GM21737 (cell line): Measurements from ENCODE around the gene TCF25.
"Not testable (repeated sequence)": the region's sequence is repeated elsewhere in the genome, so short reads cannot be mapped to it uniquely, and the experiment has no call there.

Source experiments
- ATAC-seq: cut with Tn5 transposase; IDR thresholded peaks from one replicate; pipeline ENCODE4 v1.9.1; 2021; ENCODE audit warnings: mild to moderate bottlenecking, moderate library complexity; ENCODE audit not compliant: unreplicated experiment

TCF25 gene

DNA sequence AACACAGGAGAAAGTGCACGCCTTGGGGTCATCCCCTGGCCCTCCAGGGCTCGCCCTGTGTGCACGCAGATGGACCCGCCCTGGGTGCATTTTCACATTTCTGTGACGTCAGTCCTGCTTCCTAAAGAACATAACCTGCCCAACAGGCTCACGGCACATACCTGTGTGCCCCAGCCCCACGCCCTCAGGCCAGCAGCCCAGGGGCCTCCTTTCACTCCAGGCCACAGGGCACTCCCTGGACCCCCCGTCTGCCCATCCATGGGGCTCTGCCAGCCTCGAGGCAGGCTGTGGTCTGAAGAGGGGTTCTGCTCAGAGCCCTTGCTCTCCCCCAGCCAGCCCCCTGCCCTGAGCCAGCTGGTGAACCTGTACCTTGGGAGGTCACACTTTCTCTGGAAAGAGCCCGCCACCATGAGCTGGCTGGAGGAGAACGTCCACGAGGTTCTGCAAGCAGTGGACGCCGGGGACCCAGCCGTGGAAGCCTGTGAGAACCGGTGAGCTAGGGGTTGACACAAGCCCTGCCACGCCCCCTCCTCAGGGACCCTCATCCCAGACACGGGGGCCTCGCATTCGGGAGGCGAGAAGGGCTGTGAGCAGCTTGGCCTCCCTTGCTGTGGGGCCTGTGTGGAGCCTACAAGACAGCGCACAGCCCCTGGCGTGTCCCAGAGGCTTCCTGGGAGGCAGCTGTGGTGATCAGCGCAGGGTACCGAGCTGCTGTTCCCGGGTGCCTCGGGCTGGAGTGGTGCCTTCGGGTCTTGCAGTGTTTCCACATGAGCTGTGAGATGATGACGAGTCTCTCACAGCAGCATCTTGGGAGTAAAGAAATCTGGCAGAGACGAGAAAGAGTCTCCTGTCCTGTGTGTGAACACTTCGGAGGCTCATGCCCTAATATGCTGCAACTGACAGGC, 31.5 kb downstream of the TCF25 start:
- ATAC-seq = no peak

DNA sequence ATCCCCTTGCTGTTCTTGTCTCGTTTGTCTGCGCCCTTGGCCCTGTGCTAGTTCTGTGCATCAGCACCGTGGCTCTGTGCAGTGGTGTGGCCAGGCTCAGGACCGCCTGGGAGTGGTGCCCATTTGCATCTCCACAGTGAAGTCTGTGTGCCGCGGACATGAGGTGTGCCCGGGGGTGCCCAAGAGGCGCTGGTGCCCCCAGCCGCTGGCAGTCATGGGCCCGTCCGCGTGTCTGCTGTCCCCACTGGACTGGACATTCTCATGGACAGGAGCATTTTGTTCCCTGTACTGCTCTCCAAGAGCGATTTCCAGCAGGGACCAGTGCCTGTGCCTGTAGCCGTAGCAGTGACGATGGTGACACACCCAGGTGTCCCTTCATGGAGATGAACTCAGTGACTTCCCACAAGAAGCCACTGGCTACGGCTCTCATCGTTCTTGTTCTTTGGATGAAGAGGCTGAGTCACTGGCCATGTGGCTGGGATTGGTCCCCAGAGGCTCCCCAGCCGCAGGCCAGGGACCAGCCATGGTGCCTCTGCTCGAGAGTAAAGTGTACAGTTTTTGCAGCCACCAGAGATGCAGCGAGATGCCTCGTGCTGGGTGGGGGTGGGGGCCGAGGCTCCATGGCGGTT, 32.2 kb downstream of the TCF25 start:
- ATAC-seq = no peak

DNA sequence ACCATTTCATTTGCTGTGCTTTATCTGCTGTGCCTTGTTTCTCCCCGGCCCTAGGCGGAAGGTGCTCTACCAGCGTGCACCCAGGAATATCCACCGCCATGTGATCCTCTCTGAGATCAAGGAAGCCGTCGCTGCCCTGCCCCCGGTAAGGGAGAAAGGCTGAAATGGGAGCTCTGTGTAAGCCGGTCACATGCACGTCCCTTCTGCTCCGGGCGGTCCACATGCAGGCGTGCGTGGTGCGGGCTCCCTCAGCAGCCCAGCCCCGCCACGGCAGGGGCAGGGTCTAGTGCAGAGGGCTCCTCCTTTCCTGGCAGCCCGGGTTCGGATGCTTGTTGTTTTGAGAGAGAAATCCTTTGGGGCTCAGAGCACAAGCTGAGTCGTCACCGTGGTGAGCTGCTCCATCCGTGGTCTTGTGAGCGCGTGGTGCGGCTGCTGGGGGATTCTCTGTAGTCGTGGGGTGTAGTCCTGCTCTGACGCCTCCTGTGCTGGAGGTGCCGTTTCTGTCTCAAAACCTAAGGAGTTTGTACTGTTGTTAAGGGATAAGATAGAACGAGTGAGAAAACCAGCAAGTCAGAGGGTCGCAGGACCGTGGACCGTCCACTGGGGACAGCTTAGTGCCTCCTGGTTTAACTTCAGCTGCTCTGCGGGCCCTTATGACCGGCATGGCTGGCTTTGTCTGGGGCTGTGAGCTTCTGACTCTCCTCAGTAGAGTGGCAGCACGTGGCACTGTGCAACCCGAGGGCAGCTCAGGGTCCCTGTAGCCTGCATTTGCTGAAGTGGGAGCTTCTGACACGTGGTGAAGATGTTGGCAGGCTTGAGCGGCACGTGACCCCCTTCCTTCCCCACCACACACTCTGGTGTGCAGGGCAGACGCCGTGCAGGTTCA, 33.0 kb downstream of the TCF25 start:
- no peak for ATAC-seq

DNA sequence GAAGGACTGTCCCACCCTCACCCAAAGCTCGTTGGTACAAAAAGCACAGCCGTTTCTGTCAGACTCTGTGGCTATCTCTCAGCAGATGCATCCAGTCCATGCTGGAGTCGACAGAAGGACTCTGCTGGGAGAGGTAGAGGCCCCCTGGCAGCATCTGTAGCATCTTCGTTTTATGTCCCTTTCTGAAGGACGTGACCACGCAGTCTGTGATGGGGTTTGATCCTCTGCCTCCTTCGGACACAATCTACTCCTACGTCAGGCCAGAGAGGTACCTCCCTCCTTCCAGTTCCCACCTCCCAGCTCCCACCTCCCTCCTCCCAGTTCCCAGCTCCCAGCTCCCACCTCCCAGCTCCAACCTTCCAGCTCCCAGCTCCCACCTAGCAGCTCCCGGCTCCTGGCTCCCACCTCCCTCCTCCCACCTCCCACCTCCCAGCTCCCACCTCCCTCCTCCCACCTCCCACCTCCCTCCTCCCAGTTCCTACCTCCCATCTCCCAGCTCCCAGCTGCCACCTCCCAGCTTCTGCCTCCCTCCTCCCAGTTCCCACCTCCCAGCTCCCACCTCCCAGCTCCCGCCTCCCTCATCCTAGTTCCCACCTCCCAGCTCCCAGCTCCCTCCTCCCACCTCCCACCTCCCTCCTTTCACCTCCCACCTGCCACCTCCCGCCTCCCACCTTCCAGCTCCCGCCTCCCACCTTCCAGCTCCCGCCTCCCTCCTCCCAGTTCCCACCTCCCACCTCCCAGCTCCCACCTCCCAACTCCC, 33.8 kb downstream of the TCF25 start:
- no peak for ATAC-seq

DNA sequence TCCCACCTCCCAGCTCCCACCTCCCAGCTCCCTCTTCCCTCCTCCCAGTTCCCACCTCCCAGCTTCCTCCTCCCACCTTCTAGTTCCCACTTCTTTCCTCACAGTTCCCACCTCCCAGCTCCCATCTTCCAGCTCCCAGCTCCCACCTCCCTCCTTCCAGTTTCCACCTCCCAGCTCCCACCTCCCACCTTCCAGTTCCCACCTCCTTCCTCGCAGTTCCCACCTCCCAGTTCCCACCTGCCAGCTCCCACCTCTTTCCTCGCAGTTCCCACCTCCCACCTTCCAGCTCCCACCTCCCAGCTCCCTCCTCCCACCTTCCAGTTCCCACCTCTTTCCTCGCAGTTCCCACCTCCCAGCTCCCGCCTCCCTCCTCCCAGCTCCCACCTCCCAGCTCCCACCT, 34.8 kb downstream of the TCF25 start:
- no peak for ATAC-seq

DNA sequence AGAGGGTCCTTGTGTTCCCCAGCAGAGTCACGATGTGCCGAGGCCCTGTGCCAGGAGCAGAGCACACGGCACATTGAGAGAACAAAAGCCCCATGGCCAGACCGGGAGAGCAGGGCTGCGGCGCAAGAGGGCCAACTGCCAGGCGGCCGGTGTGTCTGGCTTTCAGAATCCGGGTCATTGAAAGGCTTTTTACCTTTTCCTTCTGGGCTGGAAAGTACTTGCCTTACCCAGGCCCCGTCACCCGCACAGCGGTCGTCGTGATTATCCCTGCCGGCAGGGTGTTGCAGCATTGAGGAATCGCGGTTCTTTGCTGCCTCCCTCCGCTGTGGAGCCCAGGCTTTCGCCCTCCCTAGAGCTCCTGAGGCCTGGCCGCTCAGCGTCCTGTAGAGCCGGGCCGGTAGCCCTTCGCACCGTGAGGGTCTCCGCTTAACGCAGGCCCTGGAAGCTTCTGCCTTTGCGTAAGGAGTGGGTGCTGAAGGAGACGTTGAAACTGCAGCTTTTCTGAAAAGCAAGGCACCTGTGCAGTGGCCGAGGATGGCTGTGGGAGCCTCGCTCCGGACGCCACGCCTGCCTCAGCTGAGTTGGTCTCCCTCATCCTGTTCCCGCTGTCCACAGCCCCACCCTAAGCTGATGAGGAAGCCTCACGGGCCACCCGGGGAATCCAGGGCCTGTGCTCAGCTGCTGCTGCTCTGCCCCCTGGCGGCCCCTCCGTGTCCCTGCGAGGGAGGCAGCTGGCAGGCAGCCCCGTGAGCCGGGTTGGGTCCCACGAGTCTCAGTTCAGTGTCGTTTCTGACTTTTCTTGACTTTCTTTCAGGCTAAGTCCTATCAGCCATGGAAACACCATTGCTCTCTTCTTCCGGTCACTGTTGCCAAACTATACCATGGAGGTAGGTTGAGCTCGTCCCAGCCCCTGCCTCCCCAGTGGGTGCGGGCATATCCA, 36.7 kb downstream of the TCF25 start:
- ATAC-seq = no peak

DNA sequence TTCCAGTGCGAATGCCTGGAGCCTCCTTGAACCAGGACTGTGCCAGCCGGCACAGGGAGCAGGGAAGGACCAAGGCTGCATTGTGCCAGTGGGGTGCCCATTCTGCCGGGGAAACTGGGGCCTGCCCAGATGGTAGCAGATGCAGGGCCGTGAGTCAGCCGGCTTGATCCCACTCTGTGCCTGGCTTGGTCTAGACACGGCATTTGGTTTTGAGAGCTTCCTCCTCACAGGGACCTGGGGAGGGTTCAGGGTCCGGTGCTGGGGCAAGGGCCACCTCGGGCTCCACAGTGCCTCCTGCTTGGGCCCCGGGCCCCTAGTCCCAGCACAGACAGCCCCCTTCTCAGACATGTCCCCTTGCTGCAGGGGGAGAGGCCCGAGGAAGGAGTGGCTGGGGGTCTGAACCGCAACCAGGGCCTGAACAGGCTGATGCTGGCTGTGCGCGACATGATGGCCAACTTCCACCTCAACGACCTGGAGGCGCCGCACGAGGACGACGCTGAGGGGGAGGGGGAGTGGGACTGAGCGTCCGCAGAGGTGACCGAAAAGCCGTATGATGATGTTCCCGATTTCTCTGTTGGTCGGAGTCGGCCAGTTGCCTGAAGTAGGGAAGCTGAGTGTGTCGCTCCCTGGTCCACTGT, 37.4 kb downstream of the TCF25 start:
- ATAC-seq = no peak

DNA sequence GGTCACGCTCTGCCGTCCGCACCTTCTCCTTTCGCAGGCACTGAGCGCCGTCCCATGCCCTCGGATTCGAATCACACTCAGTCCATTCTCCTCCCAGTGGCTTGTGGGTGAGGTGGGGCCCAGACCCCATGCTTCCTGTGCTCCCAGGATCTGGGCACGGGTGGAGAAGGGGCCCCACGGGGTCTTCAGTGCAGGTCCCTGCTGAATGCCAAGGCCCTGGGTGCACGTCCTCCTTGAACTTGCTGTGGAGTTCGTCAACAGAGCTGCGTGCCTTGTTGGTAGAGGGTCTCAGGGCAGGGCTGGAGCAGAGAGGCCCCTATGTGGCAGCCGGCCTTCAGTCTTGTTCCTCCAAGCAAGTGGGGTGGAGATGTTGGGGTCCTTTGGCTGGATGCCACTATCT, 38.0 kb downstream of the TCF25 start:
- ATAC-seq = no peak

DNA sequence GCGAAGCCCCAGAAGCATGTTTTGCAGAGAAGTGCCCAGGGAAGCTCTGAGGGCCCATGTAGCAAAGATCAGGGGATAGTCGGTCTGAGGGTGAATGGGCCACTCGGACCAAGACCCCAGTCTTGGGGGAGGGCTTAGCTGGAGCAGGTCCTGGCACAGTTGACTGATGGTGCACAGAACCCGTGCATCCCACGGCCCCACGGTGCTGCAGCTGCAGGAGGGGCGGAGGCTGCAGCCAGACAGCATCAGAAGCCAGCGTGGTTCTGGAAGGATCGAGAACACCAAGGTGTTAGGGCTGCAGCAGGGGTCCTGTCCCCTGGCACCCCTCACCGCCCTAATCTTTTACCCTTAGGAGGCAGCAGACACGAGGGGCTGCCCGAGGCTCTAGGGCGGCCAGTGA, 38.8 kb downstream of the TCF25 start:
- ATAC-seq = no peak

DNA sequence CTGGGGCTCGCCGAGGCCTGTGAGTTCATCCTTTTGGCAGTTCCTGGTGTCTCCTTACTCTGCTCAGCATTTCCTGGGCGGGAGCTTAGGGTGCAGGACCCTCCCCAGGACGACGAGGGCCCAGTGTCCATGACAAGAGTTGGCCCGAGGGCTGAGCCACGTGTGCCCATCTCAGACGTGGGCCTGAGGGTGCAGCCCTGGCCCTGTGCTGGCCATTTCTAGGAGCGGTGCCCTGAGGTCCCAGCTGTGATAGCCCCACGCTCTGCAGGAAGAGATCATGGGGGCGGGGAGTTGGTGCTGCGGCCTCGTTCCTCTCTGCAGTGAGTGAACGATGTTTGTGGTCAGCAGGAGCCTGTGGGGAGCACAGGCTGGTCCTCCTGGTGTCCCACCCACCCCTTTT, 39.2 kb downstream of the TCF25 start:
- ATAC-seq = no peak

DNA sequence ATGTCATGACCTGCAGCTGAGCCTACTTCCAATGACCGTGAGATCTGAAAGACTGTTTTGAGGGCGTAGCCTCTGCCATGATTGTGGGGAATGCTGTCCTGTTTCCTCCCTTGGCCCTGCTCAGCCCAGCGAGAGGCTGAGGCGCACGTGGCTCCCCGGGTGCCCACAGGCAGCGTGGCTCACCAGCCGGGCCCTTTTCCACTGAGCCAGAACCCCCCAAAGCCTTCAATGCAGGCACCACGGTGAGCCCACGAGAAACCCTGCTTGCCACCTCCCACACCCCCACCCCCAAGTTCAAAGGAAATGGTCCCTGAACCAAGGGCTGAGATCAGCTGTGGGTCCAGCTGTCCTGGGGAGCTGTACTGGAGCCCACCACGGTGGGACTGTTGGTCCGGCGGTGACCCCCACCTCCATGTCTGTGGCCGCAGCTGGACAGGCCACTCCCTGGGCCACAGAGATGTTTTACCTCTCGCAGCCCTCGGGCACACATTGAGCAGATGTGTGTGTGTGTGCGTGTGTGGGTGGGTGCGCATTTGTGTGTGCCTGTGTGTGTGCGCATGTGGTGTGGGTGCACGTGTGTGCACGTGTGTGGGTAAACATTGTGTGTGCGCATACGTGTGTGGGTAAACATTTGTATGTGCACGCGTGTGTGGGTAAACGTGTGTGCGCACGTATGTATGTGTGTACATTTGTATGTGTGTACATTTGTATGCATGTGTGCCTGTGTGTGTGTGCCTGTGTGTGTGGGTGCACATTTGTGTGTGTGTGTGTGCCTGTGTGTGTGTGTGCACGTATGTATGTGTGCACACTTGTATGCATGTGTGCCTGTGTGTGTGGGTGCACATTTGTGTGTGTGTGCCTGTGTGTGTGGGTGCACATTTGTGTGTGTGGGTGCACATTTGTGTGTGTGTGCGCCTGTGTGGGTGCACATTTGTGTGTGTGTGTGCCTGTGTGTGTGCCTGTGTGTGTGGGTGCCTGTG, 40.3 kb downstream of the TCF25 start:
- ATAC-seq = no peak

DNA sequence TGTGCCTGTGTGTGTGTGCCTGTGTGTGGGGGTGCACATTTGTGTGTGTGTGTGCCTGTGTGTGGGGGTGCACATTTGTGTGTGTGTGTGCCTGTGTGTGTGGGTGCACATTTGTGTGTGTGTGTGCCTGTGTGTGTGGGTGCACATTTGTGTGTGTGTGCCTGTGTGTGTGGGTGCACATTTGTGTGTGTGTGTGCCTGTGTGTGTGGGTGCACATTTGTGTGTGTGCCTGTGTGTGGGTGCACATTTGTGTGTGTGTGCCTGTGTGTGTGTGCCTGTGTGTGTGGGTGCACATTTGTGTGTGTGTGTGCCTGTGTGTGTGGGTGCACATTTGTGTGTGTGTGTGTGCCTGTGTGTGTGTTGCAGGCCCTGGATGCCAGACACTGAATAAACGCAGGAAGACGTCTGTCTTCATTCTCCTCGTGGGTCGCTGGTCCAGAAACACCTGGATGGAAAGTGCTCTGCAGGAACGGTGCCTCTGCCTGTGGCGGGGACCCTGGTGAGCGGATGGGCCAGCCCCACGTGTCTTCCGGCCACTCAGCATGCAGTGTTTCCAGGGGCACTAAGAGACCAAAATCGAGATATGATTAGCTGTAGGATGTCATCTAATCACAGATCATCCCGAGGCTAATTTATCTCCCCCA, 41.4 kb downstream of the TCF25 start:
- not testable (repeated sequence) for ATAC-seq

DNA sequence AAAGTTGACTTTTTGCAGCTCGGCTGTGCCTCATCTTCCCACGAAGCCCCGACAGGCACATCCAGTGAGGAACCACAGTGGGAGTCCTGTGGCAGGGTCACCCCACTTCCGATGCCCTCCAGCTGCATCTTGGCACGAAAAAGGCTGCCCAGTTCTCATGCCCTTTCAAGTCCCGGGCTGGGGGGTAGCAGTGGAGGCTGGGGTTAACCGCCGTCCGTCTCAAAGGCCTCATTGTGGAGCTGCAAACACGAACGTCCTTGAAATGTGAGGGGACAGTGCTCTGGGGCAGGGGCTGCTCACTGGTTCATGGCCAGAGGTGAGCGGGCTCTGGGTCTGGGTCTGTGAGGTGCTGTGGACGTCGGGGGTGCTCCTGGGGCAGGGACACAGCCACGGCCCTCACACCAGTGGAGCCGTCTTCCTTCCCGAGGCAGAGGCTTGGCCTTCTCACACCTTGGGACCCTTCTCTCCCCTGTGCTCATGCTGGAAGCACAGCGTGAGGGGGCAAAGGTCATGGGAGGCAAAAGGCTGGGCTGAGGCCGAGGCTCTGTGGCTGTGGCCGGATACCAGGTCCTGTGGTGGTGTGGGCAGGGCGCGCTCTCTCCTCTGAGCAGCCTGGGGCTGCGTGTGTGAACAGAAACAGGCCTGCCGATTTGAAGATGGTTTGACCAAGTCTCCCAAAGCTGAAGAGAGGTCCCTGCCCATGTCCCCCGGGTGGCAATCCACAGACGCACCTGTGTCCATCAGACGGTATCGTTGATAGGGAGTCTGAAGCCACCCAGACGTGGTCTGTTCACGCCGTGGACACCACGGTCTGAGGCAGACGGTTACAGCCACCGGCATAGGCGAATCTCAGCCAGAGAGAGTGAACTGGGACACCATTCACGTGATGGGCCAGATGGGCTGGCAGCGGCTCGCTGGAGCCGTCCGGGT, 42.2 kb downstream of the TCF25 start:
- no peak for ATAC-seq

DNA sequence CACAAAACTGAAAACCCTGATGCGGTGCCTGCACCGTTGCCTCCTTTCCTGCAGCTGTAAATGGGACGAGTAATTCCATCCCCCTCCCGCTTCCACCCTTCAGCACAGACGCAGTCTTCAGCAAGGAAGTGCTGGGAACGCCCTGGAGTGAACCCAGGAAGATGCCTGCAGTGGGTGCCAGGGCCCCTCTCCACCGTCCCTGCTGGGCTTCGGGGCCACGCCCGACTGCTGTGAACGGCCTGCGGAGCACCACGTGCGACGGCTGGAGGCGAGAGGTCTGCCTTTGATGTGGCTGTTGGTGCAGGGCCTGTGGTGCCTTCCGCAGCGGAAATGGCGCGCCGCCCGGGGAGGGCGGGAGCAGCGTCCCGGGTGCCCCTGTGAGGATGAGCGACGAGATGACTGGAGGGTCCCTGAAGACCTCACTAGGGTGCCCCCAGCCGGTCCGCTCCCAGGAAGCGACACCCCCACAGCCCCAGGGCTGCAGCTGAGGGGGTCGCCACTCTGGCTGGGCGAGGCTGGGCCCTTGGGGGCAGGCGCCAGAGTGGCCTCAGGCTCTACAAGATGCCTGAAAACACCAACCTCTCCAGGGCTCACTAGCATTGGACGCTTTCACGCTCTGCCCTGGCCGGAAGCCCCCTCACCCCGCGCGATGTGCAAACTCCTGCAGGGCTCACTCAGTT, 44.5 kb downstream of the TCF25 start:
- peak; percentile 81 for ATAC-seq

DNA sequence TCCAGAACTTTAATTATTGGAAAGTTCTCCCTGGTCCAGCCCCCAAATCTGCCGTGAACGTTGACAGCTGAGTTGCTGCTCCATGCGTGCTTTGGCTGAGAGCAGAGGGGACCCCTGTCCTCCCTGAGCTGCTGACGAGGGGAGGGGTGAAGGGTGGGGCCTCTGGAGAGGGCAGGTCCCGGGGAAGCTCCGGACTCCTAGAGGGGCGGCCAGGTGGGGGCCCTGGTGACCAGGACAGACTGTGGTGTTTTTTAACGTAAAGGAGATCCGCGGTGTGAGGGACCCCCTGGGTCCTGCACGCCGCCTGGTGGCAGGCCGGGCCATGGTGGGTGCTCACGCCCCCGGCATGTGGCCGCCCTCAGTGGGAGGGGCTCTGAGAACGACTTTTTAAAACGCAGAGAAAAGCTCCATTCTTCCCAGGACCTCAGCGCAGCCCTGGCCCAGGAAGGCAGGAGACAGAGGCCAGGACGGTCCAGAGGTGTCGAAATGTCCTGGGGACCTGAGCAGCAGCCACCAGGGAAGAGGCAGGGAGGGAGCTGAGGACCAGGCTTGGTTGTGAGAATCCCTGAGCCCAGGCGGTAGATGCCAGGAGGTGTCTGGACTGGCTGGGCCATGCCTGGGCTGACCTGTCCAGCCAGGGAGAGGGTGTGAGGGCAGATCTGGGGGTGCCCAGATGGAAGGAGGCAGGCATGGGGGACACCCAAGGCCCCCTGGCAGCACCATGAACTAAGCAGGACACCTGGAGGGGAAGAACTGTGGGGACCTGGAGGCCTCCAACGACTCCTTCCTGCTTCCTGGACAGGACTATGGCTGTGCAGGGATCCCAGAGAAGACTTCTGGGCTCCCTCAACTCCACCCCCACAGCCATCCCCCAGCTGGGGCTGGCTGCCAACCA, 45.3 kb downstream of the TCF25 start, which contains the start of gene MC1R:
MC1R (plus strand) TSS at position 410 of the 895 bp plus-strand sequence; CDS start at position 807, 397 bp downstream.
- no peak for ATAC-seq
